Measurements from ENCODE around the gene B4GALT4. TPM values are rescaled to one million over a fixed set of nuclear protein-coding genes. Genes with fewer than 3 reads are reported as not detected.

B4GALT4 gene
- total RNA-seq, 2 donors from 2014 or later, result 141 to 145 TPM

GRCh38 chr3:119221779-119222320, 18.8 kb downstream of the B4GALT4 start:
- H3K9me3 Mint-ChIP-seq, result no peaks in the 10 kb centered on the region
- no peak for DNase-seq
- H3K4me1 Mint-ChIP-seq, result peaks cover 15% of the 10 kb centered on the region
- Histone ChIP-seq H3K27me3 (ENCODE audit: control insufficient read depth, insufficient read depth, low read length, poor library complexity, severe bottlenecking) (no peaks in the 10 kb centered on the region), H3K4me1 (ENCODE audit: control insufficient read depth, insufficient read depth, low read length) (peaks cover 6% of the 10 kb centered on the region), H3K9ac (ENCODE audit: extremely low read depth, low read length, poor library complexity, severe bottlenecking) (no peak overlapping the region), H3K27ac (ENCODE audit: low read depth, low read length) (no peak overlapping the region), H3K36me3 (ENCODE audit: control insufficient read depth, insufficient read depth, low read length) (peaks cover 95% of the 10 kb centered on the region), H3K4me3 (ENCODE audit: low read length) (no peak overlapping the region), H3K9me3 (ENCODE audit: control insufficient read depth, low read length) (no peaks in the 10 kb centered on the region)
- 97 to 100% methylated on average over 2 of the region's 2 CpGs for WGBS, 2 experiments (ENCODE audit: insufficient coverage in 1 of 2, insufficient read length in 1 of 2)
- H3K36me3 Mint-ChIP-seq (ENCODE audit: low read depth), result peaks cover 81% of the 10 kb centered on the region
- no peak overlapping the region for H3K27ac Mint-ChIP-seq
- no peak for TF ChIP-seq CTCF (conservative IDR thresholded peaks at IDR 0.05)
- H3K27me3 Mint-ChIP-seq (ENCODE audit: insufficient read depth), result no peaks in the 10 kb centered on the region
- H3K4me3 Mint-ChIP-seq, result no peak overlapping the region

- Mint-ChIP-seq H3K27ac (no peak overlapping the region), H3K9me3 (no peaks in the 10 kb centered on the region), H3K36me3 (ENCODE audit: low read depth) (peaks cover 78% of the 10 kb centered on the region), H3K27me3 (ENCODE audit: insufficient read depth) (no peaks in the 10 kb centered on the region), H3K4me1 (peaks cover 15% of the 10 kb centered on the region), H3K4me3 (no peak overlapping the region)
- no peak for TF ChIP-seq CTCF (conservative IDR thresholded peaks at IDR 0.05)
- no peak overlapping the region for H3K9ac ChIP-seq (ENCODE audit: extremely low read depth, low read length, poor library complexity, severe bottlenecking)
- DNase-seq, result no peak
- H3K27me3 ChIP-seq (ENCODE audit: control insufficient read depth, insufficient read depth, low read length, poor library complexity, severe bottlenecking), result no peaks in the 10 kb centered on the region
- no peak overlapping the region for H3K27ac ChIP-seq (ENCODE audit: low read depth, low read length)
- H3K9me3 ChIP-seq (ENCODE audit: control insufficient read depth, low read length), result no peaks in the 10 kb centered on the region
- peaks cover 95% of the 10 kb centered on the region for H3K36me3 ChIP-seq (ENCODE audit: control insufficient read depth, insufficient read depth, low read length)
- WGBS, 2 experiments (ENCODE audit: insufficient coverage in 1 of 2, insufficient read length in 1 of 2), result 79 to 100% methylated on average over 1 to 3 of the region's 3 CpGs
- no peak overlapping the region for H3K4me3 ChIP-seq (ENCODE audit: low read length)
- H3K4me1 ChIP-seq (ENCODE audit: control insufficient read depth, insufficient read depth, low read length), result peaks cover 6% of the 10 kb centered on the region
These were observed 19.6 kb downstream of the B4GALT4 start for GRCh38 chr3:119220970-119221667.

GRCh38 chr3:119220198-119220597, 20.5 kb downstream of the B4GALT4 start:
- peaks cover 6% of the 10 kb centered on the region for H3K4me1 ChIP-seq (ENCODE audit: control insufficient read depth, insufficient read depth, low read length)
- Mint-ChIP-seq H3K27ac (peak overlapping the region; percentile 49), H3K4me3 (no peak overlapping the region), H3K4me1 (peaks cover 15% of the 10 kb centered on the region), H3K27me3 (ENCODE audit: insufficient read depth) (no peaks in the 10 kb centered on the region), H3K9me3 (no peaks in the 10 kb centered on the region), H3K36me3 (ENCODE audit: low read depth) (peaks cover 85% of the 10 kb centered on the region)
- no peaks in the 10 kb centered on the region for H3K9me3 ChIP-seq (ENCODE audit: control insufficient read depth, low read length)
- TF ChIP-seq CTCF (conservative IDR thresholded peaks at IDR 0.05), result no peak
- H3K36me3 ChIP-seq (ENCODE audit: control insufficient read depth, insufficient read depth, low read length), result peaks cover 97% of the 10 kb centered on the region
- 93 to 100% methylated on average over 6 to 7 of the region's 7 CpGs for WGBS, 2 experiments (ENCODE audit: insufficient coverage in 1 of 2, insufficient read length in 1 of 2)
- no peaks in the 10 kb centered on the region for H3K27me3 ChIP-seq (ENCODE audit: control insufficient read depth, insufficient read depth, low read length, poor library complexity, severe bottlenecking)
- no peak overlapping the region for H3K27ac ChIP-seq (ENCODE audit: low read depth, low read length)
- no peak for DNase-seq
- H3K9ac ChIP-seq (ENCODE audit: extremely low read depth, low read length, poor library complexity, severe bottlenecking), result no peak overlapping the region
- no peak overlapping the region for H3K4me3 ChIP-seq (ENCODE audit: low read length)

All from endodermal cell (in vitro differentiated cells).